Measurements from ENCODE around the gene FOXN3. TPM values are rescaled to one million over a fixed set of nuclear protein-coding genes. Genes with fewer than 3 reads are reported as not detected.

The FOXN3 gene
- total RNA-seq, 1 experiment from 2014 or later, result 8.8 TPM

DNA sequence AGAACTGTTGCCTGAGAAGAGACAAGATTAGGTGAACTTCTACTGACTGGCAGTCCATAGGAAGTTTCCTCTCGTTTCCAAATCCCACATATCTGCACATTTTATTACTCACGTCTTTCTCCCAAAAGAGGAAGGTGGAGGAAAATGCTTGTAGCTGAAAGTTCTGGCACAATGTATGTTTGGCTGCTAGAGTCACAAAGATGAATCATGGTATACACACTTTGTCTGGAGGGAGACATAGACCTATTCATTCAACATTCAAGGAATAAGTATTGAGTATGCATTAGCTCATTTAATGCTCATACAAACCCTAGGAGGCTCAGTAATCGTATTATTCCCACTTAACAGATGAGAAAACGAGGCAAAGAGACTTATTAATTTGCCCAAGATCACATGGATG, 291.8 kb downstream of the FOXN3 start:
- ATAC-seq, result no peak
- Histone ChIP-seq H3K9me3 (ENCODE audit: control insufficient read depth, insufficient read depth, low read depth, low read length) (no peaks in the 10 kb centered on the region), H3K4me1 (ENCODE audit: control insufficient read depth, insufficient read depth, low read length) (no peaks in the 10 kb centered on the region), H3K27ac (ENCODE audit: low read length) (no peak overlapping the region), H3K36me3 (ENCODE audit: control insufficient read depth, insufficient read depth, low read length) (no peaks in the 10 kb centered on the region), H3K4me3 (ENCODE audit: low read depth in 2 of 2, low read length in 2 of 2) (no peak overlapping the region), H3K27me3 (ENCODE audit: control insufficient read depth, insufficient read depth, low read length) (no peaks in the 10 kb centered on the region)
- CTCF ChIA-PET, result interaction anchor here (0.6 kb wide), 1 partner anchor 659 kb away, joined by 3 read pairs; no protein-coding TSS in a partner anchor
- DNase-seq (ENCODE audit: low read depth, low spot score), result no peak
- in situ Hi-C loops (cut with HindIII; ENCODE audit: low pct_unique_long_range_greater_than_20kb, low sequenced_read_pairs), result no loop called here
- BruUV-seq (replicated peaks), result no TSS peak
- TF ChIP-seq POLR2AphosphoS5 (IDR thresholded peaks at IDR 0.05; ENCODE audit: low read depth, low read length) (no peak), TCF7L2 (IDR thresholded peaks at IDR 0.05; ENCODE audit: low read depth, low read length) (no peak), SIN3A (IDR thresholded peaks at IDR 0.05; ENCODE audit: borderline replicate concordance, insufficient read depth, low read depth, low read length) (no peak)
- TF ChIP-seq, protein P1, sequence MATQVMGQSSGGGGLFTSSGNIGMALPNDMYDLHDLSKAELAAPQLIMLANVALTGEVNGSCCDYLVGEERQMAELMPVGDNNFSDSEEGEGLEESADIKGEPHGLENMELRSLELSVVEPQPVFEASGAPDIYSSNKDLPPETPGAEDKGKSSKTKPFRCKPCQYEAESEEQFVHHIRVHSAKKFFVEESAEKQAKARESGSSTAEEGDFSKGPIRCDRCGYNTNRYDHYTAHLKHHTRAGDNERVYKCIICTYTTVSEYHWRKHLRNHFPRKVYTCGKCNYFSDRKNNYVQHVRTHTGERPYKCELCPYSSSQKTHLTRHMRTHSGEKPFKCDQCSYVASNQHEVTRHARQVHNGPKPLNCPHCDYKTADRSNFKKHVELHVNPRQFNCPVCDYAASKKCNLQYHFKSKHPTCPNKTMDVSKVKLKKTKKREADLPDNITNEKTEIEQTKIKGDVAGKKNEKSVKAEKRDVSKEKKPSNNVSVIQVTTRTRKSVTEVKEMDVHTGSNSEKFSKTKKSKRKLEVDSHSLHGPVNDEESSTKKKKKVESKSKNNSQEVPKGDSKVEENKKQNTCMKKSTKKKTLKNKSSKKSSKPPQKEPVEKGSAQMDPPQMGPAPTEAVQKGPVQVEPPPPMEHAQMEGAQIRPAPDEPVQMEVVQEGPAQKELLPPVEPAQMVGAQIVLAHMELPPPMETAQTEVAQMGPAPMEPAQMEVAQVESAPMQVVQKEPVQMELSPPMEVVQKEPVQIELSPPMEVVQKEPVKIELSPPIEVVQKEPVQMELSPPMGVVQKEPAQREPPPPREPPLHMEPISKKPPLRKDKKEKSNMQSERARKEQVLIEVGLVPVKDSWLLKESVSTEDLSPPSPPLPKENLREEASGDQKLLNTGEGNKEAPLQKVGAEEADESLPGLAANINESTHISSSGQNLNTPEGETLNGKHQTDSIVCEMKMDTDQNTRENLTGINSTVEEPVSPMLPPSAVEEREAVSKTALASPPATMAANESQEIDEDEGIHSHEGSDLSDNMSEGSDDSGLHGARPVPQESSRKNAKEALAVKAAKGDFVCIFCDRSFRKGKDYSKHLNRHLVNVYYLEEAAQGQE (IDR thresholded peaks at IDR 0.05; ENCODE audit: insufficient read depth in 1 of 2, low read depth in 2 of 2, low read length in 1 of 2), result no peak
- TF ChIP-seq, protein P2, sequence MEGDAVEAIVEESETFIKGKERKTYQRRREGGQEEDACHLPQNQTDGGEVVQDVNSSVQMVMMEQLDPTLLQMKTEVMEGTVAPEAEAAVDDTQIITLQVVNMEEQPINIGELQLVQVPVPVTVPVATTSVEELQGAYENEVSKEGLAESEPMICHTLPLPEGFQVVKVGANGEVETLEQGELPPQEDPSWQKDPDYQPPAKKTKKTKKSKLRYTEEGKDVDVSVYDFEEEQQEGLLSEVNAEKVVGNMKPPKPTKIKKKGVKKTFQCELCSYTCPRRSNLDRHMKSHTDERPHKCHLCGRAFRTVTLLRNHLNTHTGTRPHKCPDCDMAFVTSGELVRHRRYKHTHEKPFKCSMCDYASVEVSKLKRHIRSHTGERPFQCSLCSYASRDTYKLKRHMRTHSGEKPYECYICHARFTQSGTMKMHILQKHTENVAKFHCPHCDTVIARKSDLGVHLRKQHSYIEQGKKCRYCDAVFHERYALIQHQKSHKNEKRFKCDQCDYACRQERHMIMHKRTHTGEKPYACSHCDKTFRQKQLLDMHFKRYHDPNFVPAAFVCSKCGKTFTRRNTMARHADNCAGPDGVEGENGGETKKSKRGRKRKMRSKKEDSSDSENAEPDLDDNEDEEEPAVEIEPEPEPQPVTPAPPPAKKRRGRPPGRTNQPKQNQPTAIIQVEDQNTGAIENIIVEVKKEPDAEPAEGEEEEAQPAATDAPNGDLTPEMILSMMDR (IDR thresholded peaks at IDR 0.05), result no peak
- intact Hi-C loops (cut with micrococcal nuclease; ENCODE audit: unreplicated experiment), result no loop called here
- POLR2A ChIA-PET, result no interaction called here

DNA sequence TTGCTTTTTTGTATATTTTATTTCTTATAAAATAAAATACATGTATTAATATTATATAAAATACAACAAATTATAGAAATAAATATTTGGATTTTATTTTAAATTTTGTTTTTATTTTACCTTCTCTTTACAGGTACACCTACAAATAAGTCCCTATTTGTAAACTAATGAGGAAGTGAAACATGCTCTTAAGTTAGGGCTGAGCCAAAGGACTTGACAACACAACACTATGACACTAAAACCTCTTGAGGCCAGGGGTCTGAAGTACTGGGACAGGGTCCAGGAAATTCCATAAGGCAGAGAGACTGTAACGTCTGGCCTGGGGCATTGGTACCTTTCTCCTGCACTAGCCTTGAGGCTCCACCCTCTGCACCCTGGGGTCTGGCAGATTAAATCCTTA, 293.2 kb downstream of the FOXN3 start:
- POLR2A ChIA-PET, result no interaction called here
- Histone ChIP-seq H3K4me1 (ENCODE audit: control insufficient read depth, insufficient read depth, low read length) (no peaks in the 10 kb centered on the region), H3K27ac (ENCODE audit: low read length) (no peak overlapping the region), H3K27me3 (ENCODE audit: control insufficient read depth, insufficient read depth, low read length) (no peaks in the 10 kb centered on the region), H3K4me3 (ENCODE audit: low read depth in 2 of 2, low read length in 2 of 2) (no peak overlapping the region), H3K36me3 (ENCODE audit: control insufficient read depth, insufficient read depth, low read length) (no peaks in the 10 kb centered on the region), H3K9me3 (ENCODE audit: control insufficient read depth, insufficient read depth, low read depth, low read length) (no peaks in the 10 kb centered on the region)
- in situ Hi-C loops (cut with HindIII; ENCODE audit: low pct_unique_long_range_greater_than_20kb, low sequenced_read_pairs) (no loop called here), intact Hi-C loops (cut with micrococcal nuclease; ENCODE audit: unreplicated experiment) (no loop called here)
- no TSS peak for BruUV-seq (replicated peaks)
- ATAC-seq (no peak), DNase-seq (ENCODE audit: low read depth, low spot score) (no peak)
- no peak for TF ChIP-seq POLR2AphosphoS5 (IDR thresholded peaks at IDR 0.05; ENCODE audit: low read depth, low read length)
- TF ChIP-seq, protein P2 (IDR thresholded peaks at IDR 0.05), result no peak
- TF ChIP-seq, protein P1 (IDR thresholded peaks at IDR 0.05; ENCODE audit: insufficient read depth in 1 of 2, low read depth in 2 of 2, low read length in 1 of 2), result no peak
- no peak for TF ChIP-seq TCF7L2 (IDR thresholded peaks at IDR 0.05; ENCODE audit: low read depth, low read length)
- no peak for TF ChIP-seq SIN3A (IDR thresholded peaks at IDR 0.05; ENCODE audit: borderline replicate concordance, insufficient read depth, low read depth, low read length)
- CTCF ChIA-PET, result no interaction called here
